Activated CD8-positive, alpha-beta memory T cell treated with anti-CD3 and anti-CD28 coated beads, Interleukin-2, amount 10 ng/mL, durations not matched to agents 7 days and 5 days (primary cell): ENCODE results near the gene MAML3. TPM values are rescaled to one million over a fixed set of nuclear protein-coding genes. Genes with fewer than 3 reads are reported as not detected.

ENCODE experiments used
- ATAC-seq: fragments of 150-1000 bp; cut with Tn5 transposase; one replicate; pipeline ENCODE4 v1.10.0; 2021; ENCODE audit warnings: moderate library complexity
- CTCF ChIA-PET: fragments of 350-600 bp; sonication (Branson Sonifier 250); formaldehyde crosslinking; loops from one replicate; lab custom pipeline; 2021; ENCODE audit warnings: antibody characterized with exemption; lab: Charles Lee
- DNase-seq: peaks from one replicate; pipeline ENCODE4 v3.0.0-alpha.2; 2020
- H3K27ac Mint-ChIP-seq: one replicate; pipeline ENCODE4 v1.8.0; 2021; ENCODE audit warnings: mild to moderate bottlenecking, mixed read lengths
- H3K27me3 Mint-ChIP-seq: one replicate; pipeline ENCODE4 v1.8.0; 2021; ENCODE audit warnings: mixed read lengths
- H3K36me3 Mint-ChIP-seq: one replicate; pipeline ENCODE4 v1.8.0; 2021; ENCODE audit warnings: mild to moderate bottlenecking, mixed read lengths
- H3K4me1 Mint-ChIP-seq: one replicate; pipeline ENCODE4 v1.8.0; 2021; ENCODE audit warnings: mixed read lengths
- H3K4me3 Mint-ChIP-seq: one replicate; pipeline ENCODE4 v1.8.0; 2021; ENCODE audit warnings: mild to moderate bottlenecking, moderate library complexity, mixed read lengths
- H3K9me3 Mint-ChIP-seq: one replicate; pipeline ENCODE4 v1.8.0; 2022; ENCODE audit warnings: low read depth, mixed read lengths
- total RNA-seq, 2 experiments: library from RNA; stranded (reverse); gene quantifications; one replicate each; pipeline ENCODE4 v1.2.3, GENCODE V29; 2021

Gene MAML3
- total RNA-seq, 2 experiments from 2014 or later, result 1.8 to 4.3 TPM

DNA sequence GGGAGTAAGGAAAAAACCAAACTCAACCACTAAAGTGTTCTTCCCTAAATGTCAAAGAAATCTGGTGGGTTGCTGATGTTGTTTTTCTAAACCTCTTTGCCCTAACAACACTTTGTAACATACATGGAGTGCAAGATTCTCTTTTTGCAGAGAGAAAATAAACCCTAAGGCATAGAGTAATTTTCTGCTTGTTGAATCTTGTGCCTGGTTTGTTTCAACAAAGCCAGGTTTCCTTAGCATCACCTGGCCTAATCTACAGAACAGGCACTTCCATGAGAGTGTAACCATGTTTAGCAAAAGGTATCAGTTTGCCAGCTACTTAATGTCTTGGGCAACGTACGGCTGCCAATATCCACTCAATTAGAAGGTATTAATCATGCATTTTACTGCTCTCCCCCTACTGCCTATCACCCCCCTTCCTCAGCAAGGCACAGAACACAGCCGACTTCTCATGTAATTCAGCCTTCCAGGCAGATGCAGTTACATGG is 219.2 kb downstream of the MAML3 start:
- ATAC-seq (no peak), DNase-seq (no peak)
- Mint-ChIP-seq H3K36me3 (no peaks in the 10 kb centered on the region), H3K27ac (no peak overlapping the region), H3K4me3 (no peak overlapping the region), H3K4me1 (no peaks in the 10 kb centered on the region), H3K9me3 (no peaks in the 10 kb centered on the region), H3K27me3 (peaks cover 11% of the 10 kb centered on the region)
- CTCF ChIA-PET, result no interaction called here

- CTCF ChIA-PET, result no interaction called here
- Mint-ChIP-seq H3K9me3 (no peaks in the 10 kb centered on the region), H3K36me3 (no peaks in the 10 kb centered on the region), H3K4me3 (no peak overlapping the region), H3K4me1 (no peaks in the 10 kb centered on the region), H3K27ac (no peak overlapping the region), H3K27me3 (peaks cover 14% of the 10 kb centered on the region)
- DNase-seq (no peak), ATAC-seq (no peak)
Measured at GRCh38 chr4:139934057-139934707, 219.8 kb downstream of the MAML3 start.

- Mint-ChIP-seq H3K9me3 (no peaks in the 10 kb centered on the region), H3K4me3 (no peak overlapping the region), H3K27ac (no peak overlapping the region), H3K4me1 (no peaks in the 10 kb centered on the region), H3K27me3 (peaks cover 17% of the 10 kb centered on the region), H3K36me3 (no peaks in the 10 kb centered on the region)
- ATAC-seq (no peak), DNase-seq (no peak)
- CTCF ChIA-PET, result no interaction called here
Measured at GRCh38 chr4:139933541-139933940, 220.4 kb downstream of the MAML3 start.

GRCh38 chr4:139933104-139933503 is 220.9 kb downstream of the MAML3 start:
- no peak for DNase-seq
- H3K4me3 Mint-ChIP-seq, result no peak overlapping the region
- no peaks in the 10 kb centered on the region for H3K36me3 Mint-ChIP-seq
- no peak overlapping the region for H3K27ac Mint-ChIP-seq
- H3K27me3 Mint-ChIP-seq, result peaks cover 17% of the 10 kb centered on the region
- no peak for ATAC-seq
- no peaks in the 10 kb centered on the region for H3K4me1 Mint-ChIP-seq
- CTCF ChIA-PET, result no interaction called here
- H3K9me3 Mint-ChIP-seq, result no peaks in the 10 kb centered on the region

DNA sequence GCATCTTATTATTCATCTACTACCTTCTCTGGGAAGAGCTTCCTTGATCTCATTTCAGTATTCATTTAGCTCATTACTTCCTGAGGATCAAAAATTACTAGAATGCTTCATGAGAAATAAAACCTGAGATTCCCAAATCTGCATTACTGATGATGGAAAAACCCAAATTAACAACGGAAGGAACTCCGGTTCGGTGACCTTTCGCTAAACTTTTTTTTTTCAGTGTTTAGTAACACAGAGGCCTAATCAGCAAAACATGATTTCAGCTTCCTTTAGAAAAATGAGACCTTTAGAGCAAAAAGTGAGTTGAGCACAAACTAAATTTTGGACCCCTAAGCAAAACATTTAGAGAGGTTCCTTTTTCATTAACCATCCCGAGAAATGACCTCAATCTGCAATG is 229.2 kb downstream of the MAML3 start:
- Mint-ChIP-seq H3K4me3 (no peak overlapping the region), H3K36me3 (no peaks in the 10 kb centered on the region), H3K9me3 (no peaks in the 10 kb centered on the region), H3K4me1 (no peaks in the 10 kb centered on the region), H3K27me3 (peaks cover 28% of the 10 kb centered on the region), H3K27ac (no peak overlapping the region)
- CTCF ChIA-PET, result interaction anchor here (0.6 kb wide), 1 partner anchor 333 kb away, joined by 3 read pairs; no protein-coding TSS in a partner anchor
- ATAC-seq (no peak), DNase-seq (no peak)

GRCh38 chr4:139922406-139923024 is 231.5 kb downstream of the MAML3 start:
- Mint-ChIP-seq H3K9me3 (no peaks in the 10 kb centered on the region), H3K27me3 (peaks cover 40% of the 10 kb centered on the region), H3K4me3 (no peak overlapping the region), H3K4me1 (no peaks in the 10 kb centered on the region), H3K27ac (no peak overlapping the region), H3K36me3 (no peaks in the 10 kb centered on the region)
- ATAC-seq (no peak), DNase-seq (no peak)
- CTCF ChIA-PET, result no interaction called here

GRCh38 chr4:139921429-139922184 is 232.4 kb downstream of the MAML3 start:
- Mint-ChIP-seq H3K4me1 (no peaks in the 10 kb centered on the region), H3K9me3 (no peaks in the 10 kb centered on the region), H3K4me3 (no peak overlapping the region), H3K27me3 (peaks cover 42% of the 10 kb centered on the region), H3K27ac (no peak overlapping the region), H3K36me3 (no peaks in the 10 kb centered on the region)
- CTCF ChIA-PET, result no interaction called here
- ATAC-seq (no peak), DNase-seq (no peak)

DNA sequence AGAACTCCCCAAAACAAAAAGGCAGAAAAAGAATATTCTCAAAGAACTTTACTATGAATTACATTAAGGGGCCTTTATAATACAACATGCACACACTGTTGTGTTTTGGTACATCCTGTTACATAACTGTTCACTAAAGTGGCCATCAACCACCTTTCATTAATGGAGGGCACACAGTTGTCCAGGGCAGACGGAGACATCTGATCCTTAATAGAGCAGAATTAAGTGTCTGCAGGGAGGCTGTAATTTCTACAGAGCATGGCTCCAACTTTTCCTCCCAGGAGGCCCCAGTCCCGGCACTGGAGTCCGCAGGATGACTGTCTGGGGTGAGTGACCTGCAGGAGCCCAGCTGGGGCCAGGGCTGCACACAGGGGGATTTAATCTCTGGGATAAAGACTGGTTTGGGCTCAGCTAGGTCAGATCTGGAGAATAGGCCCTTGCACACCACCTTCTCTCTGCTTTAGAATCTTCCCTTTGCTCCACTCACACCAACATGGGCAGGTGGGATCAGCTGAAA is 233.4 kb downstream of the MAML3 start:
- no peaks in the 10 kb centered on the region for H3K36me3 Mint-ChIP-seq

GRCh38 chr4:139919521-139919920 is 234.5 kb downstream of the MAML3 start:
- Mint-ChIP-seq H3K9me3 (no peaks in the 10 kb centered on the region), H3K27ac (no peak overlapping the region), H3K27me3 (peaks cover 50% of the 10 kb centered on the region), H3K4me3 (no peak overlapping the region), H3K4me1 (no peaks in the 10 kb centered on the region), H3K36me3 (no peaks in the 10 kb centered on the region)
- no peak for ATAC-seq
- no peak for DNase-seq
- CTCF ChIA-PET, result no interaction called here

More for the DNA sequence above, 233.4 kb downstream of the MAML3 start:
- Mint-ChIP-seq H3K4me3 (no peak overlapping the region), H3K27me3 (peaks cover 45% of the 10 kb centered on the region), H3K27ac (no peak overlapping the region), H3K4me1 (no peaks in the 10 kb centered on the region), H3K9me3 (no peaks in the 10 kb centered on the region)
- ATAC-seq (no peak), DNase-seq (no peak)
- CTCF ChIA-PET, result no interaction called here

- no peak overlapping the region for H3K27ac Mint-ChIP-seq
- CTCF ChIA-PET, result no interaction called here
- no peak for ATAC-seq
Measured at GRCh38 chr4:139919004-139919403, 235.0 kb downstream of the MAML3 start.

GRCh38 chr4:139918591-139918990 is 235.4 kb downstream of the MAML3 start:
- ATAC-seq (no peak), DNase-seq (no peak)
- Mint-ChIP-seq H3K4me1 (no peaks in the 10 kb centered on the region), H3K27ac (no peak overlapping the region), H3K36me3 (no peaks in the 10 kb centered on the region), H3K27me3 (peaks cover 44% of the 10 kb centered on the region), H3K4me3 (no peak overlapping the region), H3K9me3 (no peaks in the 10 kb centered on the region)
- CTCF ChIA-PET, result no interaction called here

More at GRCh38 chr4:139919004-139919403, 235.0 kb downstream of the MAML3 start:
- no peaks in the 10 kb centered on the region for H3K4me1 Mint-ChIP-seq
- no peaks in the 10 kb centered on the region for H3K36me3 Mint-ChIP-seq
- no peak overlapping the region for H3K4me3 Mint-ChIP-seq
- DNase-seq, result no peak
- H3K9me3 Mint-ChIP-seq, result no peaks in the 10 kb centered on the region
- peaks cover 48% of the 10 kb centered on the region for H3K27me3 Mint-ChIP-seq

GRCh38 chr4:139917896-139918295 is 236.1 kb downstream of the MAML3 start:
- Mint-ChIP-seq H3K4me3 (no peak overlapping the region), H3K27me3 (peaks cover 43% of the 10 kb centered on the region), H3K36me3 (no peaks in the 10 kb centered on the region), H3K27ac (no peak overlapping the region), H3K4me1 (no peaks in the 10 kb centered on the region), H3K9me3 (no peaks in the 10 kb centered on the region)
- CTCF ChIA-PET, result no interaction called here
- DNase-seq (no peak), ATAC-seq (no peak)

- no peak overlapping the region for H3K4me3 Mint-ChIP-seq
- DNase-seq (no peak), ATAC-seq (no peak)
- CTCF ChIA-PET, result no interaction called here
- H3K27ac Mint-ChIP-seq, result no peak overlapping the region
- no peaks in the 10 kb centered on the region for H3K4me1 Mint-ChIP-seq
- no peaks in the 10 kb centered on the region for H3K9me3 Mint-ChIP-seq
- peaks cover 44% of the 10 kb centered on the region for H3K27me3 Mint-ChIP-seq
- H3K36me3 Mint-ChIP-seq, result no peaks in the 10 kb centered on the region
Measured at GRCh38 chr4:139916041-139916440, 237.9 kb downstream of the MAML3 start.
